AG08396 (cell line): ENCODE results near the gene GLRX5.

Experiments used
- DNase-seq: peaks from one replicate; pipeline ENCODE4 v3.0.0; 2012; ENCODE audit warnings: low spot score, mixed read lengths

The GLRX5 gene

DNA sequence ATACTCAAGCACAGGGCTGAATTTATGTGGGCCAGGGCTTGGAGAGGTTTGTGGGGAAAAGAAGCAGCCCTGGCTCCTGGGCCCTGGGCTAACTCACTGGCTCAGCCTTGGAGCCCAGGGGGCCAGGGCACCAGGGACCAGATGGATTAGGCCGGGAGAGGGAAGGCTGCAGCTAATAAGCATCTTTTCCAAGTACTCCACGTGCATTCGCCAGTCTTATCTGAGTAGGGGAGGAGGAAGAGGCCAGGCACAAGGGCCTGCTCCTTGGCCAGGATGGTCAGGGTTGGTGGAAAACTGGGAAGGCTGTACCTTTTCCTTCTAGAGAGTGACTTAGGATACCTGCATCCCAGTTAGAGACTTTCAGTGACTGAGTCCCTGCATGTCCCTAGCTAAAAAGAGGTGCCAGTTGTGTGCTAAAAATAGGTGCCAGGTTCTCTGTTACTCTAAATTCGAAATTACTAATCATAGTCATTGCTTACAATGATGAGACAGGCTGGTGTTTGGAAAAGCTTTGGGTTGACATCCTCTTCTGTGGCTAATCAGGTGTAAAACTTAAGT lies 1.3 kb downstream of the GLRX5 start:
- DNase-seq: no peak

DNA sequence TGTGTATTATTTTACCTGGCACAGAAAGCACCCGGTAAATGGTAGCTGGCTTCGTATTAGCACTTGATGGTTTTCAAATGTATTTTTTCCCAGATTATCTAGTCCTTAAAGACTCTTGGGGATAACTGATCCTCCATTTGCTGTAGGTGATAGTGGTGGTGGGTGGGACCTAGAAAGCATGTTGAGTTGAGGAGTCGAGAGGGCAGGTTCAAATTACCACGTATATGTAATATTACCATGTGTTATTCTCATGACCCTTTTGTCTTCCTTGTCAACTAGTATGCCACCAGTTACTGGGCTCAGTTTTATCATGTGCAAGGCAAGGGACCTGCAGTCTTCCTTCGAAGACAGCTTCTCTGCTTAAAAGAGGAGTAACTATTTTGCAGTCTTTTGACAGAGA lies 1.8 kb downstream of the GLRX5 start:
- no peak for DNase-seq

- DNase-seq: no peak
Measured at GRCh38 chr14:95537298-95538089, 2.6 kb downstream of the GLRX5 start.

- no peak for DNase-seq
Measured at GRCh38 chr14:95538801-95539509, 4.1 kb downstream of the GLRX5 start.

DNA sequence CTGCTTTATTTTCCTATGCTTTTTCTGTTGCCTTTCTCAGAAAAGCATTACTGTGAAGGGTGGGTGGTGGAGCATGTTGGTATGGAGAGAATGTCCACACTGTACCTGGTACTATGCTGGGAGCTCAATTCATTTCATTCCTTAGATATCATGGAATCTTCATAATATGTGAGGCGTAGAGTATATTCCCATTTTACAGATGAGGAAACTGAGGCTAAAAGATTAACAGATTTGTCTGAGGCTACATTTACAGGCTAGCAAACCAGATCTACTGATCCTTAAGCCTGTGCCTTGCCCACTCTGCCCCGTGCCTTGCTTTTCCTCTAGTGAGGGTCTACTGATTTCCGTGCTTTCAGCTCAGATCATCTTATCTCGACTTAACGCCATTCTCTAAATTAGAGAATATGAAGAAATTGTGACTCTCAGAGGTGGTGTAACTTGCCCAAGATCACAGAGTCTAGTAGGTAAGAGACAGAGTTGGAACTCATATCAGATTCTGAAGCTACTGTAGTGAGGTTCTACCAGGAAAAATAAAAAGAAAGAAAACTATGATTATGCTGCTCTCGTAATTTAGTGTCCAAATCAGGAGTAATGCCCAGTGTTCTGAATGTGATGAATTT lies 5.5 kb downstream of the GLRX5 start:
- no peak for DNase-seq

GRCh38 chr14:95541346-95541745 lies 6.5 kb downstream of the GLRX5 start:
- no peak for DNase-seq

DNA sequence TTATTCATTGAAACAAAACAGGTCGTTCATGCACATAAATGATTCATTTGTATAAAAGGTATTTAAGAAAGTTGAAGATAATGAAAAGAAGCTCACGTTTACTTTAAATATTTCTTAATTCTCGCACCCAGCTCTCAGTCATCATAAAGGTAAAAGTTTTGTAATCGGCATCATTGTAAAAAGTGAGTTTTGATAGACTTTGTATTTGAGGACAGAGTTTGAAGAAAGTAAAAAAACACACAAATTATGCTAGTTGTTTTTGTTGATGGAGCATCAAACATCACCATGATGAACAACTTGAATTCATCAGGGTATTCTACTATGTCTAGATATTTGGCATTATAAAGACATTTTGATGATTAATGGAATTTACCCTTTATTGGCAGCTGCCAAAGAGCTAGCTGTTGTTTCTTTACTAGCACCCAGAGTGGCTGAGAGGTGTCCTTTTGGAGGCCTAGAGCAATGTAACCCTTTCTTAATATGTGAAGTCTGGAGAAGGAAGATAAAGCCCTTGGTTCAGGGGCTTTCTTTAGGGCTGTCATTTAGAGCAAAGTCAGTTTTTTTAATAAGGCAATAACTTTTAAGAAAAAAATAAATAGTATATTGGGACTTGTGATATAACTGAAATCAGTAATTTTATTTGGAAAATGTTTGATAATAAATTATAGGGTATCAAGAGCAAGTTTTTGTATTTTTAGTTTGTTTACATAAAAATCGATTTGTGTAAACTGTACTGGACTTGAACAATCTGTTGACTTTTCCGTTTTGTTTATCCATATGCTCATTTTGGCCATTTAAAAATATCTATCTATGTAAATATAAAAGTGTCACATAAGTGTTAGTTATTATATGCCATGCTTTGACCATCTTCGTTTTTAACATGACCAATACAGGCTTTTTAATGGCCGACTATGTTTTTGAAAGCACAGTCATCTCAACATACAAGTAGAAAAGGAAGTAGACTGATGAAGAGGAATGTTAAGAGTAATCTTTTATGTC lies 7.4 kb downstream of the GLRX5 start:
- no peak for DNase-seq

GRCh38 chr14:95543021-95543420 lies 8.2 kb downstream of the GLRX5 start:
- no peak for DNase-seq

DNA sequence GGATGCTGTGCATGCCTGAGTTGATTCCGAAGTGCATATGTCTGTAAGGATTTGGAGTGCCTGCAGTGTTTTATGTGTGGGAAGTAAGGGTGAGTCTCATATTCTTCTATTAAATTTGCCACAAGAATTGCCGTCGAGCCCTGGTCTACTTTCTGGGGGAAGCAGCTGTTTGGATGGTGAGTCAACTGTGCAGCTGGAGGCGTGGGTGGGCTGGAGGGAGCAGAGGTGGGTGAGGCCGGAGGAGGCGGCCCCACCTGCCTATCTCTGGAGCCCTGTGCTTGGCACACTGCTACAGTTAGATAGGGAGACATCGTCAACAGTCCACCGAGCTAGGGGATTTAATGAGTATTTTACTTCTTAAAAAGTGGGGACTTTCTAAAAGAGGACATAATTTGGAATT lies 9.7 kb downstream of the GLRX5 start:
- no peak for DNase-seq

- peak; percentile 68 for DNase-seq
Measured at GRCh38 chr14:95545515-95546168, 10.8 kb downstream of the GLRX5 start.

DNA sequence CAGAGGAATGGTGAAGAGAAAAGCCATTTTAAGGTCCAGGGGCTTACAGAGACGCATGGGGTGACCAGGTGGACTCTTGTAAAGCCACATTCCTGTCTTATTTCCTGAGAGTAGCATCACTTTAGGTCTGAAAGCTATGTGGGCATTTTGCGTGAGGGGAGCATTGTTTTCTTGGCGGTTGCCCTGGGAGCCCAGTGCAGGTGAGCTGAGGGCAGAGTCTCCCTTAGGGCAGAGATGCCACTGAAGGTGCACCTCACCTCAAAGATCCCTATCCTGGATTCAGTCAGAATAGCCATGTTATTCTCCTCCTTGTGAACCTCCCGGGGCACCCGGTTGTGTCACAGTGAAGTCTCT lies 12.4 kb downstream of the GLRX5 start:
- DNase-seq: no peak

- DNase-seq: peak; percentile 45
Measured at GRCh38 chr14:95547626-95548327, 12.9 kb downstream of the GLRX5 start.

DNA sequence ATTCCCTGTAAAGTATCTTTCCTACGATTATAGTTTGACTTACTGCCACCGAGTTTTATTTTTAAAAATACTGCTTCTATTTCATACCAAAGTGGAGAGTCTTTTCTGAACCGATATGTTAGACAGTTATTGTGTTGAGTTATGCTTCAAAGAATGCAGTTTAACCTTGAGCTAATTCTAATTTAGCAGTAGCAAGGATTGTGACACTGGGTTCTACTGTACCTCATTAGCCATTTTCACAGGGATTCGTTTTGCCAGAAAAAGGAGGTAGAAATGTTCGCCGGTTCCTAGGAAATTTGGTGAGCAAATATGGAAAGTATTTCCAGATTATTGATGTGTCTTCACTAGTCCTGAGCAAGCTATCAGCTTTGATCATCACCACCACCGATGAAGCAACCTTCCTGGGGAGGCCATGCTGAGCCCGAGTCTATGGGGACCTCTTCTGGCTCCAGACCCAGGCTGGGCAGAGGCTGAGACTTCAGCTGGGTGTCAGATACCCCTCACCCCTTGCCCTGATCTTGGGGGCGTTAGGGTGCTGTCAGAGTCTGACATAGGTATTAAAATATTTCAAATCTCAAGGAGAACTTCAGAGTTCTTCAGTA lies 13.6 kb downstream of the GLRX5 start:
- DNase-seq: no peak

DNA sequence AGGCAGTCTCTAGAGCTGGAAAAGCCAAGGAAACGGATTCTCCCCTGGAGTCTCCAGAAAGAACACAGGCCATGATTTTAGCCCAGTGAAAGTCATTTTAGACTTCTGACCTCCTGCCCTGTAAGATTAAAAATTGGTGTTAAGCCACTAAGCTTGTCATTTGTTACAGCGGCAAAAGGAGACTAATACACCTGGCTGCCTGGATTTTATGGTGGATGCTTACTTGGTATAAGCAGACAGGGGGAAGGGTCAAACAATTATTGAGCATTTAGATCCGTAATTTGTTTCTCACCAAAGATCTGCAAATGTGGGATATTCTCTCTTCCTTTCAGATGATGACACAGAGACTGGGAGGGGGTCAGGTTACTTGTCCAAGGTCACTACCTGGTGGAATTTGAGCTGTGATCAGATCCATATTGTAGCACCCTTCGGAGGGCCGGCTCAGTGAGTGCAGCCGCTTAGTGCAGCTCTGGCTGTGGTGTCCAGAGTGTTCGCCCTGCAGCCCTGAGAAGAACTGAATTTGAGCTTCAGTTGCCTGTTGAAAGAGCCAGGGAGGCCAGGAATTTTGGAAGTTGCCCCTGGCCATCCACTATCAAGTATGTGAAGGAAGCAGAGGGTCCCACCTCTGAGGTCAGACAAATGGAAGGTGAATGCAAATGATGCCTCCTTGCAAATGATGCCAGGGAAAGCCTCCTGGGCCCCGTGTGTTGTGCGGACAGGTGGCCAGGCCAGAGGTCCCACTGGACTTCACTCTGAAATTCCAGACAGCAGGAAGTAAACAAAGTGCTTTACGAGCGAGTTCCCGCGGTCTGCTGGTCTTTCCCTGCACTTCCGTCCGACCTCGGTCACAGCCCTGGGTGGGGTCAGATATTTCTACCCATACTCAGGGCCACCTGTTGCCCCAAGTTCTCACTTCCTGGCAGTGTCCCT lies 15.1 kb downstream of the GLRX5 start:
- no peak for DNase-seq

- no peak for DNase-seq
Measured at GRCh38 chr14:95551435-95551834, 16.6 kb downstream of the GLRX5 start.

- no peak for DNase-seq
Measured at GRCh38 chr14:95553141-95553540, 18.3 kb downstream of the GLRX5 start.

GRCh38 chr14:95555053-95555452 lies 20.2 kb downstream of the GLRX5 start:
- DNase-seq: no peak

DNA sequence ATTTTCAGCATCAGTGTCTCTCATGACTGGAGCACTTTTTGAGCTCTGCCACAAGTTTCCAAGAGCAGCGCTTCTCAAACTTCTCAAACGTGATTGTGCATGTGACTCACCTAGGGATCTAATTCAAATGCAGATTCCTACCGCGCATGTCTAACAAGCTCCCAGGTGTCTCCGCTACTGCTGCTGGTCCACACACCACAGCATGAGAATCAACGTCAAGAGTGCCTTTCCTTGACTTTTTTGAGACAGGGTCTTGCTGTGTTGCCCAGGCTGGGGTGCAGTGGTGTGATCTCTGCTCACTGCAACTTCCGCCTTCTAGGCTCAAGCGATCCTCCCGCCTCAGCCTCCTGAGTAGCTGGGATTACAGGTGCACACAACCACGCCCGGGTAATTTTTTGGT lies 22.4 kb downstream of the GLRX5 start:
- DNase-seq: no peak

DNA sequence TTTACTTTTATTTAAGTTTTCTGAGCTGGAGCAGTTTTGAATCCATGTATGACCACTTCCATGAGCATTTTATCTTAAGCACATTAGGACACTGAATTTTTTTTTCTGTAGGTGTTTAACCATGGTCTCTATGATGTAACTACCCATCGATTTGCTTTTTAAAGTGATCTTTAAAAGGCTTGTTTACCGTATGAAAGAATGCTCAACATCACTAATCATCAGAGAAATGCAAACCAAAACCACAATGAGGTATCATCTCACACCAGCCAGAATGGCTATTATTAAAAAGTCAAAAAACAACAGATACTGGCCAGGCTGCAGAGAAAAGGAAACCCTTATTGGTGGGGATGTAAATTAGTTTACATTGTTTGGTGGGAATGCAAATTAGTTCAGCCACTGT lies 23.0 kb downstream of the GLRX5 start:
- no peak for DNase-seq
